ENCODE results near the gene FUT4.

FUT4 gene

GRCh38 chr11:94583213-94583865 lies 39.6 kb downstream of the FUT4 start:
- Histone ChIP-seq H3K4me3 (ENCODE audit: low read length) (no peak overlapping the region), H3K4ac (ENCODE audit: low read depth, low read length) (no peak overlapping the region), H3K27me3 (ENCODE audit: insufficient read depth, low read length, poor library complexity) (no peaks in the 10 kb centered on the region), H4K8ac (ENCODE audit: low read depth, low read length) (no peak overlapping the region), H3K79me2 (ENCODE audit: control insufficient read depth, insufficient read depth, low read length) (no peaks in the 10 kb centered on the region), H3K23ac (ENCODE audit: low read length) (no peak overlapping the region), H3K56ac (ENCODE audit: low read length) (no peak overlapping the region), H2BK15ac (replicated peaks; ENCODE audit: low read depth) (no peak overlapping the region), H2BK120ac (ENCODE audit: low read depth, low read length) (no peak overlapping the region), H2AK5ac (ENCODE audit: low read length) (no peak overlapping the region), H3K18ac (ENCODE audit: low read length) (no peak overlapping the region), H3K9ac (ENCODE audit: low read length) (no peak overlapping the region), H3K4me1 (ENCODE audit: control insufficient read depth, low read depth, low read length) (peaks cover 2% of the 10 kb centered on the region), H2BK5ac (ENCODE audit: low read length) (no peak overlapping the region), H3K27ac (ENCODE audit: low read depth, low read length) (no peak overlapping the region), H3K4me2 (ENCODE audit: low read length) (no peak overlapping the region), H4K5ac (ENCODE audit: low read length) (no peak overlapping the region), H3K79me1 (ENCODE audit: low read length) (no peaks in the 10 kb centered on the region), H3K36me3 (ENCODE audit: control insufficient read depth, insufficient read depth, low read length) (no peaks in the 10 kb centered on the region)
- no CpG with 5 or more reads among the region's 4 CpGs for WGBS (ENCODE audit: extremely low coverage, insufficient coverage, low lambda C conversion rate)
- DNase-seq = no peak

GRCh38 chr11:94583866-94584500 lies 40.3 kb downstream of the FUT4 start:
- Histone ChIP-seq H3K18ac (ENCODE audit: low read length) (no peak overlapping the region), H3K23ac (ENCODE audit: low read length) (no peak overlapping the region), H3K27me3 (ENCODE audit: insufficient read depth, low read length, poor library complexity) (no peaks in the 10 kb centered on the region), H3K79me1 (ENCODE audit: low read length) (no peaks in the 10 kb centered on the region), H4K8ac (ENCODE audit: low read depth, low read length) (no peak overlapping the region), H3K27ac (ENCODE audit: low read depth, low read length) (no peak overlapping the region), H3K79me2 (ENCODE audit: control insufficient read depth, insufficient read depth, low read length) (no peaks in the 10 kb centered on the region), H2BK15ac (replicated peaks; ENCODE audit: low read depth) (no peak overlapping the region), H2AK5ac (ENCODE audit: low read length) (no peak overlapping the region), H2BK120ac (ENCODE audit: low read depth, low read length) (no peak overlapping the region), H3K9ac (ENCODE audit: low read length) (no peak overlapping the region), H3K56ac (ENCODE audit: low read length) (no peak overlapping the region), H4K5ac (ENCODE audit: low read length) (no peak overlapping the region), H3K4me3 (ENCODE audit: low read length) (no peak overlapping the region), H3K4me1 (ENCODE audit: control insufficient read depth, low read depth, low read length) (peaks cover 2% of the 10 kb centered on the region), H2BK5ac (ENCODE audit: low read length) (no peak overlapping the region), H3K4ac (ENCODE audit: low read depth, low read length) (no peak overlapping the region), H3K4me2 (ENCODE audit: low read length) (no peak overlapping the region), H3K36me3 (ENCODE audit: control insufficient read depth, insufficient read depth, low read length) (no peaks in the 10 kb centered on the region)
- DNase-seq = no peak
- WGBS (ENCODE audit: extremely low coverage, insufficient coverage, low lambda C conversion rate) = no CpG with 5 or more reads among the region's 3 CpGs

- no peak overlapping the region for H3K4me3 ChIP-seq (ENCODE audit: low read length)
- no peak overlapping the region for H2BK120ac ChIP-seq (ENCODE audit: low read depth, low read length)
- no peak overlapping the region for H2AK5ac ChIP-seq (ENCODE audit: low read length)
- no peaks in the 10 kb centered on the region for H3K79me2 ChIP-seq (ENCODE audit: control insufficient read depth, insufficient read depth, low read length)
- H2BK15ac ChIP-seq (replicated peaks; ENCODE audit: low read depth) = no peak overlapping the region
- H3K79me1 ChIP-seq (ENCODE audit: low read length) = no peaks in the 10 kb centered on the region
- H3K18ac ChIP-seq (ENCODE audit: low read length) = no peak overlapping the region
- no peak overlapping the region for H3K27ac ChIP-seq (ENCODE audit: low read depth, low read length)
- no CpG with 5 or more reads among the region's 5 CpGs for WGBS (ENCODE audit: extremely low coverage, insufficient coverage, low lambda C conversion rate)
- H3K27me3 ChIP-seq (ENCODE audit: insufficient read depth, low read length, poor library complexity) = no peaks in the 10 kb centered on the region
- DNase-seq = no peak
- no peak overlapping the region for H3K23ac ChIP-seq (ENCODE audit: low read length)
- peaks cover 2% of the 10 kb centered on the region for H3K4me1 ChIP-seq (ENCODE audit: control insufficient read depth, low read depth, low read length)
- H4K8ac ChIP-seq (ENCODE audit: low read depth, low read length) = no peak overlapping the region
- H2BK5ac ChIP-seq (ENCODE audit: low read length) = no peak overlapping the region
- no peaks in the 10 kb centered on the region for H3K36me3 ChIP-seq (ENCODE audit: control insufficient read depth, insufficient read depth, low read length)
- no peak overlapping the region for H3K9ac ChIP-seq (ENCODE audit: low read length)
- no peak overlapping the region for H4K5ac ChIP-seq (ENCODE audit: low read length)
- H3K4me2 ChIP-seq (ENCODE audit: low read length) = no peak overlapping the region
- H3K4ac ChIP-seq (ENCODE audit: low read depth, low read length) = no peak overlapping the region
- no peak overlapping the region for H3K56ac ChIP-seq (ENCODE audit: low read length)
Observed at GRCh38 chr11:94584978-94585377, 41.3 kb downstream of the FUT4 start.

- no peak overlapping the region for H2BK5ac ChIP-seq (ENCODE audit: low read length)
- H2AK5ac ChIP-seq (ENCODE audit: low read length) = no peak overlapping the region
- H3K23ac ChIP-seq (ENCODE audit: low read length) = no peak overlapping the region
- H3K27me3 ChIP-seq (ENCODE audit: insufficient read depth, low read length, poor library complexity) = no peaks in the 10 kb centered on the region
- H4K8ac ChIP-seq (ENCODE audit: low read depth, low read length) = no peak overlapping the region
- H3K4me1 ChIP-seq (ENCODE audit: control insufficient read depth, low read depth, low read length) = peaks cover 2% of the 10 kb centered on the region
- H2BK120ac ChIP-seq (ENCODE audit: low read depth, low read length) = no peak overlapping the region
- no peak overlapping the region for H3K27ac ChIP-seq (ENCODE audit: low read depth, low read length)
- no peaks in the 10 kb centered on the region for H3K79me2 ChIP-seq (ENCODE audit: control insufficient read depth, insufficient read depth, low read length)
- no peak overlapping the region for H3K4me2 ChIP-seq (ENCODE audit: low read length)
- H3K4ac ChIP-seq (ENCODE audit: low read depth, low read length) = no peak overlapping the region
- no peak overlapping the region for H2BK15ac ChIP-seq (replicated peaks; ENCODE audit: low read depth)
- H3K36me3 ChIP-seq (ENCODE audit: control insufficient read depth, insufficient read depth, low read length) = no peaks in the 10 kb centered on the region
- no peak overlapping the region for H3K4me3 ChIP-seq (ENCODE audit: low read length)
- no peak overlapping the region for H3K18ac ChIP-seq (ENCODE audit: low read length)
- WGBS (ENCODE audit: extremely low coverage, insufficient coverage, low lambda C conversion rate) = no CpG with 5 or more reads among the region's 3 CpGs
- H3K56ac ChIP-seq (ENCODE audit: low read length) = no peak overlapping the region
- H4K5ac ChIP-seq (ENCODE audit: low read length) = no peak overlapping the region
- no peak overlapping the region for H3K9ac ChIP-seq (ENCODE audit: low read length)
- H3K79me1 ChIP-seq (ENCODE audit: low read length) = no peaks in the 10 kb centered on the region
- no peak for DNase-seq
Observed at GRCh38 chr11:94585399-94585798, 41.7 kb downstream of the FUT4 start.

GRCh38 chr11:94586546-94586945 lies 42.8 kb downstream of the FUT4 start:
- WGBS (ENCODE audit: extremely low coverage, insufficient coverage, low lambda C conversion rate) = no CpG with 5 or more reads among the region's 5 CpGs
- H3K27ac ChIP-seq (ENCODE audit: low read depth, low read length) = no peak overlapping the region
- H4K8ac ChIP-seq (ENCODE audit: low read depth, low read length) = no peak overlapping the region
- H2BK120ac ChIP-seq (ENCODE audit: low read depth, low read length) = no peak overlapping the region
- no peak overlapping the region for H2BK15ac ChIP-seq (replicated peaks; ENCODE audit: low read depth)
- no peak overlapping the region for H3K23ac ChIP-seq (ENCODE audit: low read length)
- peaks cover 2% of the 10 kb centered on the region for H3K4me1 ChIP-seq (ENCODE audit: control insufficient read depth, low read depth, low read length)
- no peak overlapping the region for H2BK5ac ChIP-seq (ENCODE audit: low read length)
- H3K4ac ChIP-seq (ENCODE audit: low read depth, low read length) = no peak overlapping the region
- H4K5ac ChIP-seq (ENCODE audit: low read length) = no peak overlapping the region
- H3K18ac ChIP-seq (ENCODE audit: low read length) = no peak overlapping the region
- H3K56ac ChIP-seq (ENCODE audit: low read length) = no peak overlapping the region
- H3K4me2 ChIP-seq (ENCODE audit: low read length) = no peak overlapping the region
- no peaks in the 10 kb centered on the region for H3K79me2 ChIP-seq (ENCODE audit: control insufficient read depth, insufficient read depth, low read length)
- DNase-seq = no peak
- H3K36me3 ChIP-seq (ENCODE audit: control insufficient read depth, insufficient read depth, low read length) = no peaks in the 10 kb centered on the region
- no peak overlapping the region for H3K9ac ChIP-seq (ENCODE audit: low read length)
- no peaks in the 10 kb centered on the region for H3K79me1 ChIP-seq (ENCODE audit: low read length)
- H3K27me3 ChIP-seq (ENCODE audit: insufficient read depth, low read length, poor library complexity) = no peaks in the 10 kb centered on the region
- H3K4me3 ChIP-seq (ENCODE audit: low read length) = no peak overlapping the region
- no peak overlapping the region for H2AK5ac ChIP-seq (ENCODE audit: low read length)

- Histone ChIP-seq H3K9ac (ENCODE audit: low read length) (no peak overlapping the region), H2BK15ac (replicated peaks; ENCODE audit: low read depth) (no peak overlapping the region), H2BK5ac (ENCODE audit: low read length) (no peak overlapping the region), H2BK120ac (ENCODE audit: low read depth, low read length) (no peak overlapping the region), H3K27ac (ENCODE audit: low read depth, low read length) (no peak overlapping the region), H3K27me3 (ENCODE audit: insufficient read depth, low read length, poor library complexity) (no peaks in the 10 kb centered on the region), H3K23ac (ENCODE audit: low read length) (no peak overlapping the region), H4K5ac (ENCODE audit: low read length) (no peak overlapping the region), H3K56ac (ENCODE audit: low read length) (no peak overlapping the region), H2AK5ac (ENCODE audit: low read length) (no peak overlapping the region), H3K79me2 (ENCODE audit: control insufficient read depth, insufficient read depth, low read length) (no peaks in the 10 kb centered on the region), H3K4me1 (ENCODE audit: control insufficient read depth, low read depth, low read length) (peaks cover 2% of the 10 kb centered on the region), H3K79me1 (ENCODE audit: low read length) (no peaks in the 10 kb centered on the region), H3K4me3 (ENCODE audit: low read length) (no peak overlapping the region), H4K8ac (ENCODE audit: low read depth, low read length) (no peak overlapping the region), H3K36me3 (ENCODE audit: control insufficient read depth, insufficient read depth, low read length) (no peaks in the 10 kb centered on the region), H3K4me2 (ENCODE audit: low read length) (no peak overlapping the region), H3K18ac (ENCODE audit: low read length) (no peak overlapping the region), H3K4ac (ENCODE audit: low read depth, low read length) (no peak overlapping the region)
- no CpG with 5 or more reads among the region's 5 CpGs for WGBS (ENCODE audit: extremely low coverage, insufficient coverage, low lambda C conversion rate)
- peak; percentile 21 for DNase-seq
Observed at GRCh38 chr11:94586978-94587377, 43.3 kb downstream of the FUT4 start.

Data from mesendoderm (in vitro differentiated cells).